MM.1S (cell line): Measurements from ENCODE around the gene CHAF1B.

Experiments
- DNase-seq: peaks from one replicate; pipeline ENCODE4 v3.0.0-alpha.2; 2015
- H2AFZ ChIP-seq: fragments of 300-600 bp; sonication (generic); 2 replicates; pipeline ENCODE4 v1.6.0; 2016; ENCODE audit warnings: antibody characterized with exemption, low read length
- H3F3A ChIP-seq: fragments of 300-600 bp; sonication (generic); 2 replicates; pipeline ENCODE4 v1.6.1; 2016; ENCODE audit warnings: mild to moderate bottlenecking, antibody characterized with exemption, low read length, moderate library complexity, mixed read lengths; ENCODE audit not compliant: insufficient read depth
- H3K27ac ChIP-seq: fragments of 300-600 bp; sonication (generic); 2 replicates; pipeline ENCODE4 v1.5.1; 2016; ENCODE audit warnings: mild to moderate bottlenecking, low read length
- H3K27me3 ChIP-seq: fragments of 300-600 bp; sonication (generic); replicated peaks from 2 replicates; pipeline ENCODE4 v1.6.0; 2016; ENCODE audit warnings: low read length; ENCODE audit not compliant: insufficient read depth
- H3K36me3 ChIP-seq: fragments of 300-600 bp; sonication (generic); replicated peaks from 2 replicates; pipeline ENCODE4 v1.6.1; 2016; ENCODE audit warnings: mild to moderate bottlenecking, low read length, mixed read lengths; ENCODE audit not compliant: insufficient read depth
- H3K4me1 ChIP-seq: fragments of 300-600 bp; sonication (generic); 2 replicates; pipeline ENCODE4 v1.6.1; 2016; ENCODE audit warnings: low read length, mixed read lengths
- H3K4me2 ChIP-seq: fragments of 300-600 bp; sonication (generic); 2 replicates; pipeline ENCODE4 v1.6.0; 2016; ENCODE audit warnings: low read depth, low read length
- H3K4me3 ChIP-seq: fragments of 300-600 bp; sonication (generic); 2 replicates; pipeline ENCODE4 v1.5.1; 2016; ENCODE audit warnings: low read length, mixed read lengths
- H3K79me2 ChIP-seq: fragments of 300-600 bp; sonication (generic); 2 replicates; pipeline ENCODE4 v1.6.1; 2016; ENCODE audit warnings: mixed run types, low read length, mixed read lengths
- H3K9ac ChIP-seq: fragments of 300-600 bp; sonication (generic); 2 replicates; pipeline ENCODE4 v1.6.1; 2016; ENCODE audit warnings: low read length, mixed read lengths
- H3K9me2 ChIP-seq: fragments of 300-600 bp; sonication (generic); replicated peaks from 2 replicates; pipeline ENCODE4 v1.6.1; 2016; ENCODE audit warnings: mild to moderate bottlenecking, low read length, mixed read lengths; ENCODE audit not compliant: insufficient read depth
- H3K9me3 ChIP-seq: fragments of 300-600 bp; sonication (generic); replicated peaks from 2 replicates; pipeline ENCODE4 v1.6.1; 2016; ENCODE audit warnings: mild to moderate bottlenecking, low read length, mixed read lengths; ENCODE audit not compliant: insufficient read depth
- H4K20me1 ChIP-seq: fragments of 300-600 bp; sonication (generic); 2 replicates; pipeline ENCODE4 v1.6.1; 2016; ENCODE audit warnings: mild to moderate bottlenecking, low read length, moderate library complexity, mixed read lengths; ENCODE audit not compliant: insufficient read depth
- EZH2 ChIP-seq: fragments of 300-600 bp; sonication (generic); optimal IDR thresholded peaks from 2 replicates; pipeline ENCODE3; 2017; ENCODE audit warnings: low read depth, mild to moderate bottlenecking, antibody characterized with exemption, low read length, mixed read lengths
- EZH2phosphoT487 ChIP-seq: fragments of 300-600 bp; sonication (generic); IDR thresholded peaks from 2 replicates; pipeline ENCODE4 v1.6.1; 2018; ENCODE audit warnings: antibody characterized with exemption, low read length
- TF ChIP-seq, protein P1 (sequence below): fragments of 300-600 bp; sonication (generic); IDR thresholded peaks from 2 replicates; pipeline ENCODE4 v1.5.1; 2016; ENCODE audit warnings: antibody characterized with exemption, low read length, mixed read lengths

CHAF1B gene

DNA sequence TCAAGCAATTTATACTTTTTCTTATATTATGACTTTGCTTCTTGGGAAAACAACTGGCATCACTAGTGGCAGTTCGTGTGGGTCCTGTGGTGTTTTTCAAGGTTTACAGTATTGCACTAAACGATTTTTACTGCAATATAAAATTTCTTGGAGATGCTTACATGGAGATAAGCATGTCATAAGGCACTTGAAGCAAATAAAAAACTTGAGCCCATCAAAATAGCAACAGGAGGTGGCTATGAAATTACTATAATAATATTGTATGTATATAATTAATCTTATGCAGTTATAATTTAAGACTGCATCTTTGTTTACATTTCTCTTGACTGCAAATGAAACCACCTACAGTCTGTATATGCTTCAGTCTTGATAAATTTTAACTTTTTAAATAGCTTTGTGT is 29.3 kb upstream of the CHAF1B start:
- Histone ChIP-seq H3K9me3 (no peaks in the 10 kb centered on the region), H3K27me3 (no peaks in the 10 kb centered on the region), H3K4me3 (no peak overlapping the region), H3K36me3 (no peaks in the 10 kb centered on the region; the same call in 1 of the 2 replicates), H3K9ac (no peak overlapping the region), H3F3A (no peaks in the 10 kb centered on the region), H3K79me2 (no peaks in the 10 kb centered on the region), H2AFZ (no peak overlapping the region), H4K20me1 (no peaks in the 10 kb centered on the region), H3K9me2 (no peaks in the 10 kb centered on the region), H3K4me1 (no peaks in the 10 kb centered on the region), H3K4me2 (no peak overlapping the region), H3K27ac (no peak overlapping the region)
- TF ChIP-seq EZH2: no peak
- no peak for TF ChIP-seq EZH2phosphoT487
- TF ChIP-seq, protein P1, sequence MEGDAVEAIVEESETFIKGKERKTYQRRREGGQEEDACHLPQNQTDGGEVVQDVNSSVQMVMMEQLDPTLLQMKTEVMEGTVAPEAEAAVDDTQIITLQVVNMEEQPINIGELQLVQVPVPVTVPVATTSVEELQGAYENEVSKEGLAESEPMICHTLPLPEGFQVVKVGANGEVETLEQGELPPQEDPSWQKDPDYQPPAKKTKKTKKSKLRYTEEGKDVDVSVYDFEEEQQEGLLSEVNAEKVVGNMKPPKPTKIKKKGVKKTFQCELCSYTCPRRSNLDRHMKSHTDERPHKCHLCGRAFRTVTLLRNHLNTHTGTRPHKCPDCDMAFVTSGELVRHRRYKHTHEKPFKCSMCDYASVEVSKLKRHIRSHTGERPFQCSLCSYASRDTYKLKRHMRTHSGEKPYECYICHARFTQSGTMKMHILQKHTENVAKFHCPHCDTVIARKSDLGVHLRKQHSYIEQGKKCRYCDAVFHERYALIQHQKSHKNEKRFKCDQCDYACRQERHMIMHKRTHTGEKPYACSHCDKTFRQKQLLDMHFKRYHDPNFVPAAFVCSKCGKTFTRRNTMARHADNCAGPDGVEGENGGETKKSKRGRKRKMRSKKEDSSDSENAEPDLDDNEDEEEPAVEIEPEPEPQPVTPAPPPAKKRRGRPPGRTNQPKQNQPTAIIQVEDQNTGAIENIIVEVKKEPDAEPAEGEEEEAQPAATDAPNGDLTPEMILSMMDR: no peak
- no peak for DNase-seq

DNA sequence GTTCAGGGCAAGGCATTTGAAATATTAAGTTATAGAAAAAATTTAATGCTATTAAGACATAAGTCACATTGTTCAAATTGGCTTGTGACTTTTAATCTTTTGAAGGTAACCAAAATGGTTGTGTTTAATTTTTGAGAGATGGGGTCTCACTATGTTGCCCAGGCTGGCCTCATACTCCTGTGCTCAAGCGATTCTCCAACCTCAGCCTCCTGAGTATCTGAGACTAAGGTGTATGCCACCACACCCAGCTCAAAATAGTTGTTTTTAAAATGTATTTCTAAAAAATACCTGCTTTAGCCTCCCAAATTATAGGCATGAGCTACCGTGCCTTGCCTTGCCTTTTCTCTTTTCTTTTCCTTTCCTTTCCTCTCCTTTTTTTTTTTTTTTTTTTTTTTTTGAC is 26.0 kb upstream of the CHAF1B start:
- H2AFZ ChIP-seq: no peak overlapping the region
- no peak for TF ChIP-seq EZH2phosphoT487
- TF ChIP-seq, protein P1: no peak
- no peak for TF ChIP-seq EZH2
- no peak overlapping the region for H3K4me2 ChIP-seq
- H3K27me3 ChIP-seq: no peaks in the 10 kb centered on the region
- H3K9ac ChIP-seq: no peak overlapping the region
- no peak overlapping the region for H3K27ac ChIP-seq
- H3K4me3 ChIP-seq: no peak overlapping the region
- H3K9me3 ChIP-seq: no peaks in the 10 kb centered on the region
- H3K9me2 ChIP-seq: no peaks in the 10 kb centered on the region
- no peaks in the 10 kb centered on the region; the same call in 1 of the 2 replicates for H3K36me3 ChIP-seq
- DNase-seq: no peak
- H3K79me2 ChIP-seq: no peaks in the 10 kb centered on the region
- no peaks in the 10 kb centered on the region for H4K20me1 ChIP-seq
- H3F3A ChIP-seq: no peaks in the 10 kb centered on the region
- peaks cover 7% of the 10 kb centered on the region; the same call in 1 of the 2 replicates for H3K4me1 ChIP-seq

DNA sequence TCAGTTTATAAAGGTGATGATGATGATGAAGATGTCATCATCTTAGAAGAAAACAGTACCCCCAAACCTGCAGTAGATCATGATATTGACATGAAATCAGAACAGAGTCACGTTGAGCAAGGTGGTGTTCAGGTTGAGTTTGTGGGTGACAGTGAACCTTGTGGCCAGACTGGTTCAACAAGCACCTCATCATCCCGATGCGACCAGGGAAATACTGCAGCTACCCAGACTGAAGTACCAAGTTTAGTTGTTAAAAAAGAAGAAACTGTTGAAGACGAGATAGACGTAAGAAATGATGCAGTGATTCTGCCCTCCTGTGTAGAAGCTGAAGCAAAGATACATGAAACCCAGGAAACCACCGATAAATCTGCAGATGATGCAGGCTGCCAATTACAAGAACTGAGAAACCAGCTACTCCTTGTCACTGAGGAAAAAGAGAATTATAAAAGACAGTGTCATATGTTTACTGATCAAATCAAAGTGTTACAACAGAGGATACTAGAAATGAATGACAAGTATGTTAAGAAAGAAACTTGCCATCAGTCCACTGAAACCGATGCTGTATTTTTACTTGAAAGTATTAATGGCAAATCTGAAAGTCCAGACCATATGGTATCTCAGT is 16.0 kb upstream of the CHAF1B start:
- H3K9ac ChIP-seq: no peak overlapping the region
- H3F3A ChIP-seq: no peaks in the 10 kb centered on the region
- no peaks in the 10 kb centered on the region for H3K79me2 ChIP-seq
- H3K36me3 ChIP-seq: 0 out of 2 replicates have a peak, but pooled peaks cover 5% of the 10 kb centered on the region
- H3K9me2 ChIP-seq: no peaks in the 10 kb centered on the region
- no peak for TF ChIP-seq EZH2
- TF ChIP-seq, protein P1: no peak
- TF ChIP-seq EZH2phosphoT487: no peak
- no peak overlapping the region for H2AFZ ChIP-seq
- H3K4me1 ChIP-seq: 0 out of 2 replicates have a peak, but pooled peaks cover 3% of the 10 kb centered on the region
- no peaks in the 10 kb centered on the region for H3K27me3 ChIP-seq
- H3K4me3 ChIP-seq: no peak overlapping the region
- H3K9me3 ChIP-seq: no peaks in the 10 kb centered on the region
- H4K20me1 ChIP-seq: no peaks in the 10 kb centered on the region
- H3K27ac ChIP-seq: no peak overlapping the region
- no peak overlapping the region for H3K4me2 ChIP-seq
- no peak for DNase-seq
